Effector memory CD4-positive, alpha-beta T cell (primary cell): ENCODE measurements around the gene ZNF816.
"Not testable (repeated sequence)": the region's sequence is repeated elsewhere in the genome, so short reads cannot be mapped to it uniquely, and the experiment has no call there.

Experiments
- DNase-seq, 3 donors: peaks; one replicate each; pipeline ENCODE4 v3.0.0-alpha.2; 2020
- H3K27ac ChIP-seq: 2 replicates; pipeline ENCODE4 v1.7.0; 2013; ENCODE audit warnings: mild to moderate bottlenecking, low read length, moderate library complexity; ENCODE audit not compliant: insufficient read depth, poor library complexity, severe bottlenecking
- H3K27me3 ChIP-seq: replicated peaks from 2 replicates; pipeline ENCODE4 v1.7.0; 2013; ENCODE audit warnings: mild to moderate bottlenecking, low read length; ENCODE audit not compliant: insufficient read depth, control insufficient read depth, poor library complexity, severe bottlenecking
- H3K36me3 ChIP-seq: 2 replicates; pipeline ENCODE4 v1.7.0; 2013; ENCODE audit warnings: mild to moderate bottlenecking, low read length, moderate library complexity; ENCODE audit not compliant: control insufficient read depth, insufficient read depth
- H3K4me1 ChIP-seq: 2 replicates; pipeline ENCODE4 v1.7.0; 2013; ENCODE audit warnings: low read length, mild to moderate bottlenecking; ENCODE audit not compliant: control insufficient read depth, insufficient read depth, poor library complexity, severe bottlenecking
- H3K4me3 ChIP-seq: 2 replicates; pipeline ENCODE4 v1.7.0; 2013; ENCODE audit warnings: low read length, low read depth, mild to moderate bottlenecking; ENCODE audit not compliant: insufficient read depth, poor library complexity, severe bottlenecking
- H3K9me3 ChIP-seq: 2 replicates; pipeline ENCODE4 v1.7.0; 2013; ENCODE audit warnings: mild to moderate bottlenecking, low read length, moderate library complexity; ENCODE audit not compliant: control insufficient read depth

The ZNF816 gene

DNA sequence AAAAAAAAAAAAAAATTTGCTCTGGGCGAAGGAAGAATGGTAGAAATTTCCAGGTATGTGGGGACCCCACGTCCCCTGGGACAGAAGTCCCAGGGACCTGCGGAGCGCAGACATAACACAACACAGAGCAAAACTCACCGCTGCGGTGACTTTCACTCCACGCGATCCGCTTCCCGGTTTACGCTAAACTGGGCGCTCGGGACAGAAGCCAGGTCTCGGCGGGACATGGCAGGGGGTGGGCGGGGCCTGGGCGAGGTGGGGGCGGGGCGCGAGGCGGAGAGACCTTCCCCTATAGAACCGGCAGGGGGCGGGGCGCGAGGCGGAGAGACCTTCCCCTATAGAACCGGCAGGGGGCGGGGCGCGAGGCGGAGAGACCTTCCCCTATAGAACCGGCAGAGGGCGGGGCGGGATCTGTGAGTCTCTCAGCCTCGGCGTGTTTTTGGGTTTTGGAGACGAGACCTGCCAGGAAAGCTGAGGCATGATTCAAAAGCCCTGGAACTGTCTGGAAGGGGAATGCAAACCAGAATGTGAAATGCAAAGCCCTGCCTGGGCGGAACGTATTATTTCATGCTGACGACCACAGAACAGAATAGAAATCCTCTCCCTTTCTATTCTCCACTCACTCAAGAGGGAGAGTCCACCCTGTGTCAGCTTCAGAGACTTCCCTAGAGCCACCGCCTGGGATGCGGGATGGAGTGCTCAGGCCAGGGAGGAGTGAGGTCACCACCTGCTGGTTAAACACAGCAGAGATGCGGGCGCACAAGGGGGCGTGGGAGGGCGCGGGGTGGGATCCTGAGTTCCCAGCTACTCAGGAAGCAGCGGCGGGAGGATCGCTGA lies 30.9 kb upstream of the ZNF816 start:
- peak overlapping the region; percentile 63 for H3K4me3 ChIP-seq
- H3K27me3 ChIP-seq = no peaks in the 10 kb centered on the region
- H3K9me3 ChIP-seq = no peaks in the 10 kb centered on the region
- no peak overlapping the region for H3K27ac ChIP-seq
- peaks cover 12% of the 10 kb centered on the region for H3K4me1 ChIP-seq
- DNase-seq = peak; percentile 78 to 80 (median 80)
- no peaks in the 10 kb centered on the region for H3K36me3 ChIP-seq

- no peak for DNase-seq
- Histone ChIP-seq H3K36me3 (no peaks in the 10 kb centered on the region), H3K4me1 (peaks cover 12% of the 10 kb centered on the region), H3K9me3 (no peaks in the 10 kb centered on the region), H3K27me3 (no peaks in the 10 kb centered on the region), H3K27ac (no peak overlapping the region), H3K4me3 (peak overlapping the region; percentile 49)
These were observed 29.7 kb upstream of the ZNF816 start for GRCh38 chr19:52992109-52993004.

GRCh38 chr19:52991484-52991883 lies 28.8 kb upstream of the ZNF816 start:
- no peaks in the 10 kb centered on the region for H3K9me3 ChIP-seq
- no peak for DNase-seq
- peaks cover 12% of the 10 kb centered on the region for H3K4me1 ChIP-seq
- no peak overlapping the region for H3K27ac ChIP-seq
- no peaks in the 10 kb centered on the region for H3K36me3 ChIP-seq
- no peaks in the 10 kb centered on the region for H3K27me3 ChIP-seq
- H3K4me3 ChIP-seq = no peak overlapping the region

- DNase-seq = no peak
- Histone ChIP-seq H3K36me3 (peaks cover under 1% of the 10 kb centered on the region), H3K27ac (no peak overlapping the region), H3K27me3 (no peaks in the 10 kb centered on the region), H3K4me1 (peaks cover 12% of the 10 kb centered on the region), H3K9me3 (no peaks in the 10 kb centered on the region), H3K4me3 (no peak overlapping the region)
These were observed 28.2 kb upstream of the ZNF816 start for GRCh38 chr19:52990759-52991418.

- no peak for DNase-seq
- Histone ChIP-seq H3K9me3 (no peaks in the 10 kb centered on the region), H3K27ac (no peak overlapping the region), H3K4me3 (no peak overlapping the region), H3K36me3 (peaks cover 10% of the 10 kb centered on the region), H3K27me3 (no peaks in the 10 kb centered on the region), H3K4me1 (peaks cover 6% of the 10 kb centered on the region)
These were observed 25.8 kb upstream of the ZNF816 start for GRCh38 chr19:52988506-52988905.

DNA sequence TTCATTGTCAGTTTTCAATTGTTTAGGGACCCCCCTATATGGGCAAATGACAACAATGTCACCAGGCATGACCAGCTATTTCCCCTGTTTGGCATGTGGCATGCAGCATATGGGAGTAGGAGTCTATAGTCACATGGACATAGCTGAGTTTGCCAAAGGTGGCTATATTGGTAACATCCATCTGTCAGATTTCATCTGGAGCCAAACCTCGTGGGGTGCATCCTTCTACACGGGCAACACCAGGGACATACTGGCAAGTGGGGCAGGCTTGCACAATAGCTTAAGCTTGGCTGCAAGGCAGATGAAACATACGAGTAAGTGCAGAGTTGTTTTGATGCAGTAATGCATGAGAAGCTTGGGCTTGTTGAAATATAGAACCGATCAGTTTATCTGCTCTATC lies 24.5 kb upstream of the ZNF816 start:
- Histone ChIP-seq H3K4me1 (no peaks in the 10 kb centered on the region), H3K27me3 (no peaks in the 10 kb centered on the region), H3K4me3 (no peak overlapping the region), H3K27ac (no peak overlapping the region), H3K9me3 (no peaks in the 10 kb centered on the region), H3K36me3 (peaks cover 10% of the 10 kb centered on the region)
- DNase-seq = no peak

DNA sequence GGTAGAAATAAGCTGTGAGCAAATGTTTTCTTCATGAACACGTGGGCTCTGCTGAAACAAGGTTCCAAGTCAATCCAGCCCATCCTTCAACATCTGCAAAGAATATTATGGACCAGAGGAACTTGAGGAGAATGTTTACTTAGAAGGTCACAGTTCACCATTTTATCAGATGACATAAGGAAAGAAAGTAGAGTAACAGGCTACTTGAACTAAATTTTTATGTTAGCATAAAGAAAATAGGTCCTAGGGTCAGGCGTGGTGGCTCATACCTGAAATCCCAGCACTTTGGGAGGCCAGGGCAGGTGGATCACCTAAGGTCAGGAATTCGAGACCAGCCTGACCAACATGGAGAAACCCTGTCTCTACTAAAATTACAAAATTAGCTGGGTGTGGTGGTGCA lies 20.5 kb upstream of the ZNF816 start:
- not testable (repeated sequence) for H3K27me3 ChIP-seq, H3K4me3 ChIP-seq, H3K36me3 ChIP-seq, H3K27ac ChIP-seq, DNase-seq, H3K4me1 ChIP-seq, H3K9me3 ChIP-seq

GRCh38 chr19:52981329-52981728 lies 18.6 kb upstream of the ZNF816 start:
- Histone ChIP-seq H3K9me3 (no peaks in the 10 kb centered on the region), H3K27me3 (no peaks in the 10 kb centered on the region)

GRCh38 chr19:52967772-52968171 lies 5.1 kb upstream of the ZNF816 start:
- peaks cover 3% of the 10 kb centered on the region for H3K9me3 ChIP-seq

More at GRCh38 chr19:52981329-52981728, 18.6 kb upstream of the ZNF816 start:
- no peak for DNase-seq
- Histone ChIP-seq H3K4me3 (no peak overlapping the region), H3K36me3 (peaks cover 10% of the 10 kb centered on the region), H3K4me1 (no peaks in the 10 kb centered on the region), H3K27ac (no peak overlapping the region)

More at GRCh38 chr19:52967772-52968171, 5.1 kb upstream of the ZNF816 start:
- H3K27me3 ChIP-seq = no peaks in the 10 kb centered on the region
- peaks cover 7% of the 10 kb centered on the region for H3K4me1 ChIP-seq
- no peak for DNase-seq
- H3K27ac ChIP-seq = no peak overlapping the region
- H3K36me3 ChIP-seq = peaks cover 5% of the 10 kb centered on the region
- H3K4me3 ChIP-seq = no peak overlapping the region
